ENCODE results near the gene KNOP1. TPM values are rescaled to one million over a fixed set of nuclear protein-coding genes. Genes with fewer than 3 reads are reported as not detected.

Gene KNOP1
- total and polyA plus RNA-seq, 2 of the 4 experiments (the other 2 are of a cell fraction): 7.0 to 8.4 TPM

DNA sequence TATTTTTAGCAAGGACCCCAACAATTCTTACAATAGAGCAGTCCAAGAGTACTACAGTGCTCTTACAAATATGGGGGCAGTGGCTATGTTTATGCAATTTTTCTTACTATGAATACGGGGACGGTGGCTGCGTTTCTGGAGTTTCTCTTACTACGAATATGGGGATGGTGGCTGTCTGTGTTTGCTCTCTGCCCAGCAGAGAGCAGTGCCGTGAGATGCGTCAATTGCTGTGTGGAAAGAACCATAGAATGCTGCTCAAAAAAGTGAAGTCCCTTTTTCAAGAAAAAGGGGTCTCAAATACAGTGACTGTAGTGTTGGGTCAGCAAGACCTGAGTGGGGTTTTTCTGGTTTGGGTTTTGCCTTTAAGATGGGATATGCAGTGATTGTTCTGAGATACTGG, 53.9 kb downstream of the KNOP1 start:
- no peak overlapping the region for H4K8ac ChIP-seq (ENCODE audit: low read depth in 2 of 2, low read length in 2 of 2)
- ATAC-seq (ENCODE audit: low read depth) (no peak), DNase-seq (no peak)
- H2BK120ac ChIP-seq (ENCODE audit: low read depth, low read length): no peak overlapping the region
- ChIA-PET POLR2A (ENCODE audit: unreplicated experiment) (no interaction called here), CTCF (no interaction called here)
- H2AK9ac ChIP-seq (replicated peaks; ENCODE audit: low read depth, low read length, poor library complexity): no peak overlapping the region
- no TSS peak for BruUV-seq (replicated peaks)
- peaks cover 9% of the 10 kb centered on the region for H3K36me3 ChIP-seq (ENCODE audit: control insufficient read depth, insufficient read depth, low read length)
- H3K9me3 ChIP-seq (ENCODE audit: control insufficient read depth, insufficient read depth, low read length): no peaks in the 10 kb centered on the region
- no peaks in the 10 kb centered on the region for H4K20me1 ChIP-seq (ENCODE audit: insufficient read depth, low read length)
- H3K27ac ChIP-seq (ENCODE audit: insufficient read depth, low read length): no peak overlapping the region
- H3K23ac ChIP-seq (ENCODE audit: low read depth, low read length): no peak overlapping the region
- H3K9ac ChIP-seq (ENCODE audit: low read depth, low read length): no peak overlapping the region
- no peak overlapping the region for H3K4me2 ChIP-seq (ENCODE audit: low read depth, low read length)
- no peaks in the 10 kb centered on the region for H3K27me3 ChIP-seq (ENCODE audit: control insufficient read depth, insufficient read depth, low read length)
- H2AFZ ChIP-seq (replicated peaks; ENCODE audit: low read length, poor library complexity): no peak overlapping the region
- WGBS, 2 experiments (ENCODE audit: extremely low coverage in 2 of 2, insufficient read length in 1 of 2): 100% methylated on average over 2 of the region's 6 CpGs; no CpG with 5 or more reads in 1 of the 2 experiments
- H2BK15ac ChIP-seq (ENCODE audit: low read depth, low read length): no peak overlapping the region
- no peak overlapping the region for H3K14ac ChIP-seq (replicated peaks; ENCODE audit: low read depth, low read length)
- no peaks in the 10 kb centered on the region for H3K4me1 ChIP-seq (ENCODE audit: control insufficient read depth, insufficient read depth, low read length)
- no peaks in the 10 kb centered on the region for H3K9me1 ChIP-seq (ENCODE audit: insufficient read depth, low read length)
- H4K5ac ChIP-seq (ENCODE audit: low read depth, low read length): no peak overlapping the region
- no peak overlapping the region for H2BK5ac ChIP-seq (ENCODE audit: low read depth, low read length, poor library complexity, severe bottlenecking)
- no peaks in the 10 kb centered on the region for H3K79me1 ChIP-seq (ENCODE audit: low read depth in 1 of 2, low read length in 2 of 2)
- in situ Hi-C loops (cut with MboI; ENCODE audit: low sequenced_read_pairs): no loop called here
- dilution Hi-C loops (cut with HindIII; ENCODE audit: low sequenced_read_pairs, unreplicated experiment): no loop called here
- no peak overlapping the region for H3K4me3 ChIP-seq (ENCODE audit: insufficient read depth, low read depth, low read length)
- no peak overlapping the region for H2BK20ac ChIP-seq (ENCODE audit: low read depth, low read length)
- no peak overlapping the region for H3K4ac ChIP-seq (ENCODE audit: low read depth, low read length)
- TF ChIP-seq ELK1 (IDR thresholded peaks at IDR 0.05; ENCODE audit: borderline replicate concordance, low read depth, low read length) (no peak), MXI1 (IDR thresholded peaks at IDR 0.05; ENCODE audit: borderline replicate concordance, low read depth, low read length) (no peak), MAFK (IDR thresholded peaks at IDR 0.05; ENCODE audit: low read depth, low read length) (no peak), SMC3 (IDR thresholded peaks at IDR 0.05; ENCODE audit: low read depth, low read length) (no peak)
- no peak overlapping the region for H3K18ac ChIP-seq (ENCODE audit: low read depth, low read length)
- no peak overlapping the region for H4K91ac ChIP-seq (ENCODE audit: insufficient read depth, low read depth, low read length)
- intact Hi-C loops (cut with micrococcal nuclease): no loop called here
- H3K56ac ChIP-seq (ENCODE audit: extremely low read depth, insufficient read depth, low read length): no peak overlapping the region
- H2AK5ac ChIP-seq (ENCODE audit: low read depth, low read length): no peak overlapping the region
